ENCODE results near the gene LONRF2.

GRCh38 chr2:100230754-100231153 lies 91.5 kb downstream of the LONRF2 start:
- TF ChIP-seq CTCF (IDR thresholded peaks at IDR 0.05 in 2 of 3, conservative IDR thresholded peaks at IDR 0.05 in 1 of 3; ENCODE audit: borderline replicate concordance in 1 of 3, insufficient read depth in 1 of 3, low read depth in 2 of 3, low read length in 2 of 3) (no peak), POLR2A (IDR thresholded peaks at IDR 0.05; ENCODE audit: borderline replicate concordance, extremely low read depth, insufficient read depth, insufficient read length) (no peak), SP1 (IDR thresholded peaks at IDR 0.05; ENCODE audit: low read depth) (no peak)

All from HCT116 (cell line).